Endothelial cell (in vitro differentiated cells): Measurements from ENCODE around the gene LLCFC1. TPM values are rescaled to one million over a fixed set of nuclear protein-coding genes. Genes with fewer than 3 reads are reported as not detected.

Source experiments
- DNase-seq: peaks from one replicate; pipeline ENCODE4 v3.0.0; 2021; ENCODE audit warnings: low spot score
- H3K27ac Mint-ChIP-seq: one replicate; pipeline ENCODE4 v1.8.0; 2021; ENCODE audit warnings: mixed read lengths, inconsistent platforms; ENCODE audit not compliant: unreplicated experiment
- H3K27me3 Mint-ChIP-seq: one replicate; pipeline ENCODE4 v1.8.0; 2021; ENCODE audit warnings: mild to moderate bottlenecking, moderate library complexity, mixed read lengths, inconsistent platforms; ENCODE audit not compliant: unreplicated experiment
- H3K36me3 Mint-ChIP-seq: one replicate; pipeline ENCODE4 v1.8.0; 2021; ENCODE audit warnings: mild to moderate bottlenecking, low read depth, mixed read lengths, inconsistent platforms; ENCODE audit not compliant: unreplicated experiment
- H3K4me1 Mint-ChIP-seq: one replicate; pipeline ENCODE4 v1.8.0; 2021; ENCODE audit warnings: mild to moderate bottlenecking, mixed read lengths, inconsistent platforms; ENCODE audit not compliant: unreplicated experiment
- H3K4me3 Mint-ChIP-seq: one replicate; pipeline ENCODE4 v1.8.0; 2021; ENCODE audit warnings: mild to moderate bottlenecking, mixed read lengths, inconsistent platforms; ENCODE audit not compliant: unreplicated experiment
- H3K9me3 Mint-ChIP-seq: one replicate; pipeline ENCODE4 v1.8.0; 2021; ENCODE audit warnings: mixed read lengths, inconsistent platforms; ENCODE audit not compliant: unreplicated experiment
- total RNA-seq: library from RNA; stranded (reverse); fragmentation: NEBNext Ultra II Directional; extraction: Animal tissue kit (Norgen Biotek cat#: 25700); gene quantifications from one replicate; pipeline ENCODE4 v1.2.1, GENCODE V29; 2021; ENCODE audit not compliant: unreplicated experiment
- TF ChIP-seq, protein P1 (sequence below): fragments of 200-600 bp; sonication (generic); IDR thresholded peaks from one replicate; pipeline ENCODE4 v1.5.0; 2021; ENCODE audit warnings: antibody characterized with exemption; ENCODE audit not compliant: unreplicated experiment

Gene LLCFC1
- total RNA-seq, 1 donor from 2014 or later = not detected

DNA sequence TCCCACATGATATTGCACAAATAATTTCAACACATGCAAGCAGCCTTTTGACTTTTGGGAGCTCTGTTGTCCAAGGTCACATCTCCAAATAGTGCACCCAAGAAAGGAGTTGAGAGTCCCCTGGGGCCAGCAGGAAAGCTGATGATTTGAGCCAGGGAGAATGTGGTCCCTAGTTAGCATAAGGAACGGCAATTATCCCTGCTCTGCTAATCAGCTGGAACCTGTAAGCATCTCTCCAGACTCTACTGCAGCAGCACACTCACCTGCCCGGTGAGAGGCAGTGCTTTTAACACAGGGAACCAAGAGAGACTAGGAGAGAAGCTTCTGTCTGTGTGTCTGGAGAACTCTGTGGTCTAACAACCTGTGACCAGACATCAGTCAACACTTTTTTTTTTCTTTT, 22.8 kb upstream of the LLCFC1 start:
- TF ChIP-seq, protein P1, sequence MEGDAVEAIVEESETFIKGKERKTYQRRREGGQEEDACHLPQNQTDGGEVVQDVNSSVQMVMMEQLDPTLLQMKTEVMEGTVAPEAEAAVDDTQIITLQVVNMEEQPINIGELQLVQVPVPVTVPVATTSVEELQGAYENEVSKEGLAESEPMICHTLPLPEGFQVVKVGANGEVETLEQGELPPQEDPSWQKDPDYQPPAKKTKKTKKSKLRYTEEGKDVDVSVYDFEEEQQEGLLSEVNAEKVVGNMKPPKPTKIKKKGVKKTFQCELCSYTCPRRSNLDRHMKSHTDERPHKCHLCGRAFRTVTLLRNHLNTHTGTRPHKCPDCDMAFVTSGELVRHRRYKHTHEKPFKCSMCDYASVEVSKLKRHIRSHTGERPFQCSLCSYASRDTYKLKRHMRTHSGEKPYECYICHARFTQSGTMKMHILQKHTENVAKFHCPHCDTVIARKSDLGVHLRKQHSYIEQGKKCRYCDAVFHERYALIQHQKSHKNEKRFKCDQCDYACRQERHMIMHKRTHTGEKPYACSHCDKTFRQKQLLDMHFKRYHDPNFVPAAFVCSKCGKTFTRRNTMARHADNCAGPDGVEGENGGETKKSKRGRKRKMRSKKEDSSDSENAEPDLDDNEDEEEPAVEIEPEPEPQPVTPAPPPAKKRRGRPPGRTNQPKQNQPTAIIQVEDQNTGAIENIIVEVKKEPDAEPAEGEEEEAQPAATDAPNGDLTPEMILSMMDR = no peak
- peaks cover 23% of the 10 kb centered on the region for H3K4me1 Mint-ChIP-seq
- peaks cover 7% of the 10 kb centered on the region for H3K27me3 Mint-ChIP-seq
- H3K36me3 Mint-ChIP-seq = no peaks in the 10 kb centered on the region
- H3K27ac Mint-ChIP-seq = no peak overlapping the region
- DNase-seq = no peak
- H3K9me3 Mint-ChIP-seq = no peaks in the 10 kb centered on the region
- no peak overlapping the region for H3K4me3 Mint-ChIP-seq

DNA sequence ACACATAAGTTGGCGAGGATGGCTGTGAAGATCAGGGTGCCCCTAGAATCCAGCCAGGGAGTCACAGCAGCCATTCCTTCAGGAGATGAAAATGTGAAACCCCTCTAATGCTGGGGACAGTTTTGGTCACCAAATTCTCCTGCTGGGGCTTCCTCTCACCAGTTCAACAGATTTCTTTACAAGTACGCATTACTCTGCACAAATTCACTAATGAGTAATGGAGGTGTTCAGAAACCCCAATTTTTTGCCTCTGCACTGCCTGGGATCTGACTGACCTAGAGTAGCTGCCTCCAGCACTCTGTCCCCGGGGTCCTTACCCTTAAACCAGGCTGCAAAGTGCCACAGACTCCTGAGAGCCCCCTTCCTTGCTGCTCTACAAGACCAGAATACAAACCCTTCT, 21.8 kb upstream of the LLCFC1 start:
- Mint-ChIP-seq H3K9me3 (no peaks in the 10 kb centered on the region), H3K27ac (no peak overlapping the region), H3K4me3 (no peak overlapping the region), H3K36me3 (no peaks in the 10 kb centered on the region), H3K27me3 (peaks cover 7% of the 10 kb centered on the region), H3K4me1 (peaks cover 23% of the 10 kb centered on the region)
- TF ChIP-seq, protein P1 = no peak
- DNase-seq = no peak

DNA sequence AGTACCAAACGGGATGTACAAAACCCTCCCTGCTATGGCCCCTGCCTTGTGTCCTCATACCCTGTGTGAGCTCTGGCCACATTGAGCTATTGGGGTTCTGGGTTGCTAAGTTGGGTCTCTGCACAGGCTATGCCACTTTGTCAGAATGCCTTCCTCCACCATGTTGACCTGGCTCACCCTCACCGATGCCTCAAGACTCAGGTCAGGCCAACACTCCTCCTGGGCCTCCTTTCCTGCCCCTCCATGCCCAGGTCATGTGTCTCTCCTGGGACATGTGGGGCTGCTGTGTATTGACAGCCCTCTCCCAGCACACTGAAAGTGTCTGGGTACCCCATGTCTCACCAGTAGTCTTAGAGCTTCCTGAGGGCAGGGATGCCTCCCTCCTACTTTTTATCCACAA, 20.4 kb upstream of the LLCFC1 start:
- no peaks in the 10 kb centered on the region for H3K9me3 Mint-ChIP-seq
- peaks cover 5% of the 10 kb centered on the region for H3K27me3 Mint-ChIP-seq
- H3K4me1 Mint-ChIP-seq = peaks cover 11% of the 10 kb centered on the region
- H3K36me3 Mint-ChIP-seq = no peaks in the 10 kb centered on the region
- no peak overlapping the region for H3K27ac Mint-ChIP-seq
- TF ChIP-seq, protein P1 = no peak
- H3K4me3 Mint-ChIP-seq = no peak overlapping the region
- no peak for DNase-seq

GRCh38 chr7:142919656-142920055, 19.6 kb upstream of the LLCFC1 start:
- TF ChIP-seq, protein P1 = no peak
- H3K27me3 Mint-ChIP-seq = no peaks in the 10 kb centered on the region
- no peak overlapping the region for H3K4me3 Mint-ChIP-seq
- H3K9me3 Mint-ChIP-seq = no peaks in the 10 kb centered on the region
- no peak for DNase-seq
- H3K4me1 Mint-ChIP-seq = peaks cover 3% of the 10 kb centered on the region
- no peaks in the 10 kb centered on the region for H3K36me3 Mint-ChIP-seq
- no peak overlapping the region for H3K27ac Mint-ChIP-seq

DNA sequence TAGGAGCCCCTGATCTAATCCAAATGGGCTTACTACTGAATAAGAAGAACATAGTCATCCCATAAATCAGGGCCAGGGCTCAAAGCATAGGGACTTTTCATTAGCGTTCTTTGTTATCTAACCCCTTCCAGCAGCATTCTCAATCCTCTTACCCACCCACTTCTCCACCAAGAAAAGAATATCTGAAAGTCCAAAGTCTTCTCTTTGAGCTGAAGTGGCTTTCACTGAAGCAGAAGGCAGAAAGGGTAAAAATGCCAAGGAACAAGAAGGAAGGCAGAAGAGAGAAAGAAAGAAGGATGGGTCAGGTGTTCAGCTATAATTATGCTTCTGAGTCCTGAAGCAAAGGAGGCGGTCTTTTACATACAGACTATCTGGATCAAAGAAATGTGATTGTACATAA, 15.9 kb upstream of the LLCFC1 start:
- H3K4me3 Mint-ChIP-seq = no peak overlapping the region

More for the DNA sequence above, 15.9 kb upstream of the LLCFC1 start:
- H3K27me3 Mint-ChIP-seq = peaks cover 5% of the 10 kb centered on the region
- H3K27ac Mint-ChIP-seq = no peak overlapping the region
- DNase-seq = no peak
- TF ChIP-seq, protein P1 = no peak
- peaks cover 8% of the 10 kb centered on the region for H3K4me1 Mint-ChIP-seq
- H3K36me3 Mint-ChIP-seq = no peaks in the 10 kb centered on the region
- peaks cover 4% of the 10 kb centered on the region for H3K9me3 Mint-ChIP-seq
